Right lobe of liver (tissue), 4 donors: ENCODE results near the gene ATG5.

ENCODE experiments used
- POLR2A ChIP-seq: fragments of 450-650 bp; IDR thresholded peaks from one replicate; pipeline ENCODE4 v1.6.1; 2017; ENCODE audit warnings: antibody characterized with exemption, mild to moderate bottlenecking
- TF ChIP-seq, protein P1 (sequence below), 4 donors: fragments of 200-600 bp in 3 of 4; fragments of 450-650 bp in 1 of 4; IDR thresholded peaks; one replicate each; pipeline versions ENCODE4 v1.5.1 to v1.8.0; 2016 to 2022; ENCODE audit warnings: antibody characterized with exemption in 4 of 4, mild to moderate bottlenecking in 2 of 4
- donor health status: DM: no; HTN: no; CAD: no.
- donor health status: DM: no; HTN: no; CAD: no.
- donor health status: DM: no; HTN: yes; CAD: no.

DNA sequence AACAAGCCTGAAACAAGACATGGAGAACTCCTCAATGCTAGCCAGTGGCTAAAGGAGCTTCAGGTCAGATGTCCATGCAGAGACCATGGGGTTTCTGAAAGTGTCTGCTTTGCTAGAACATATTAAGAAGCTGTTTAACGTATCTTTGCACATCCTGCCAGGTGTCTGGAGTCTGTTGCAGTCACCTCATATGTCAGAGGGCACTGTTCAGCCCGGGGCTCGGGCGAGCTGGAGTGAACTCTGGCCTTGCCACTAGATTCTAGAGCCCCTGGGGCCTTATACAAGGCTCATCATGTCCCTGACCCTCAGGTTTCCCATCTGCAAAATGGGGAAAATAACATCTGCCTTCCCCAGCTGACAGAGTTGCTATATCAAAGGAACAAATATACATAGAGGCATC is 180.4 kb downstream of the ATG5 start:
- TF ChIP-seq, protein P1, sequence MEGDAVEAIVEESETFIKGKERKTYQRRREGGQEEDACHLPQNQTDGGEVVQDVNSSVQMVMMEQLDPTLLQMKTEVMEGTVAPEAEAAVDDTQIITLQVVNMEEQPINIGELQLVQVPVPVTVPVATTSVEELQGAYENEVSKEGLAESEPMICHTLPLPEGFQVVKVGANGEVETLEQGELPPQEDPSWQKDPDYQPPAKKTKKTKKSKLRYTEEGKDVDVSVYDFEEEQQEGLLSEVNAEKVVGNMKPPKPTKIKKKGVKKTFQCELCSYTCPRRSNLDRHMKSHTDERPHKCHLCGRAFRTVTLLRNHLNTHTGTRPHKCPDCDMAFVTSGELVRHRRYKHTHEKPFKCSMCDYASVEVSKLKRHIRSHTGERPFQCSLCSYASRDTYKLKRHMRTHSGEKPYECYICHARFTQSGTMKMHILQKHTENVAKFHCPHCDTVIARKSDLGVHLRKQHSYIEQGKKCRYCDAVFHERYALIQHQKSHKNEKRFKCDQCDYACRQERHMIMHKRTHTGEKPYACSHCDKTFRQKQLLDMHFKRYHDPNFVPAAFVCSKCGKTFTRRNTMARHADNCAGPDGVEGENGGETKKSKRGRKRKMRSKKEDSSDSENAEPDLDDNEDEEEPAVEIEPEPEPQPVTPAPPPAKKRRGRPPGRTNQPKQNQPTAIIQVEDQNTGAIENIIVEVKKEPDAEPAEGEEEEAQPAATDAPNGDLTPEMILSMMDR (IDR thresholded peaks at IDR 0.05): no peak
- no peak for TF ChIP-seq POLR2A
